ENCODE data around the gene PIGT.

PIGT gene

GRCh38 chr20:45415822-45416637, at the start of gene PIGT:
Gene PIGT, plus strand, starts transcription at chr20:45416141. Its CDS starts 16 bp downstream, at chr20:45416157.
- peak within 1 kb of the TSS; percentile 73 to 82 for H3K4me3 ChIP-seq (ENCODE audit: low read depth in 1 of 2, low read length in 1 of 2)
- peaks cover 14 to 16% of the 10 kb centered on the region in 2 experiments for H3K4me1 ChIP-seq (ENCODE audit: control insufficient read depth in 1 of 2, insufficient read depth in 1 of 2, low read depth in 1 of 2, low read length in 1 of 2)

DNA sequence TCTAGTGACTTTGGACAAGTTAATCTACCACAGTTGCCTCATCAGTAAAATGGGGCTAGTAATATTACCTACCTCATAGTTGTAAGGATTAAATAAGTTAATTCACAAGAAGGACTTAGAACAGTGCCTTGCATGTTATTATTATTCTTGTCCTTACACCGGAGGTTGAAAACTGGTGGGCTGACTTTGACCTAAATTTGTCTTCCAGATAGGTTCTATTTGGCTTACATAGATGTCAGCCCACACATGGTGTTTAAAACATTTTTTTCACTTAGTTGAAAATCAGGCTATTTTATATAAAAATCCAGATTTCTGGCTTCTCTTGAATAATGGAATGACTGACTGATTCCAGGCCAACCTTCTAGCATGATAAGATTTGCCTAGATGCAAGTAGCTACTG, 49.7 kb upstream of the PIGT start:
- Histone ChIP-seq H3K27me3 (no peaks in the 10 kb centered on the region), H3K4me3 (ENCODE audit: low read depth in 1 of 2, low read length in 1 of 2) (no peak overlapping the region), H3K4me1 (ENCODE audit: control insufficient read depth in 1 of 2, insufficient read depth in 1 of 2, low read depth in 1 of 2, low read length in 1 of 2) (peaks cover 44 to 49% of the 10 kb centered on the region in 2 experiments), H3K36me3 (peaks cover 30% of the 10 kb centered on the region), H3K27ac (no peak overlapping the region), H3K9me3 (no peaks in the 10 kb centered on the region)
- no peak for TF ChIP-seq CTCF (IDR thresholded peaks at IDR 0.05)

More at GRCh38 chr20:45415822-45416637, at the start of gene PIGT:
- Histone ChIP-seq H3K36me3 (peaks cover 29% of the 10 kb centered on the region), H3K27ac (peak within 1 kb of the TSS; percentile 81), H3K9me3 (no peaks in the 10 kb centered on the region), H3K27me3 (peaks cover 27% of the 10 kb centered on the region)
- peak; percentile 57 for TF ChIP-seq CTCF (IDR thresholded peaks at IDR 0.05)

DNA sequence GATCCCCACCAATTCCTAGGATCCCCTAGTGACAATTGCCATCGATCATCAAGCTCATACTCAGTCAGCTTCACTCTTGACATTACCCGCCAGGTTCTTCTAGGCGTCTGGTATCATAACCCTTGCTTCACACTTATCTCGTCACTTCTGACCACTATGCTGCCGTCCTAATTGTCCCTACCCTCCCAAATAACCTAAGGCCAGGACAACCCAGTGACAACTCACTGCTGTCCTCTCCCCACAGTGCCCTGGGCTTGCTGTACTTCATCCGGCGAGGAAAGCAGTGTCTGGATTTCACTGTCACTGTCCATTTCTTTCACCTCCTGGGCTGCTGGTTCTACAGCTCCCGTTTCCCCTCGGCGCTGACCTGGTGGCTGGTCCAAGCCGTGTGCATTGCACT, 49.3 kb upstream of the PIGT start:
- Histone ChIP-seq H3K27me3 (no peaks in the 10 kb centered on the region), H3K27ac (peak overlapping the region; percentile 81), H3K4me3 (ENCODE audit: low read depth in 1 of 2, low read length in 1 of 2) (no peak overlapping the region), H3K9me3 (no peaks in the 10 kb centered on the region), H3K36me3 (peaks cover 30% of the 10 kb centered on the region), H3K4me1 (ENCODE audit: control insufficient read depth in 1 of 2, insufficient read depth in 1 of 2, low read depth in 1 of 2, low read length in 1 of 2) (peaks cover 43 to 46% of the 10 kb centered on the region in 2 experiments)
- no peak for TF ChIP-seq CTCF (IDR thresholded peaks at IDR 0.05)

- Histone ChIP-seq H3K4me1 (ENCODE audit: control insufficient read depth in 1 of 2, insufficient read depth in 1 of 2, low read depth in 1 of 2, low read length in 1 of 2) (peaks cover 38 to 41% of the 10 kb centered on the region in 2 experiments), H3K36me3 (peaks cover 30% of the 10 kb centered on the region), H3K4me3 (ENCODE audit: low read depth in 1 of 2, low read length in 1 of 2) (no peak overlapping the region), H3K27ac (peak overlapping the region; percentile 81), H3K27me3 (no peaks in the 10 kb centered on the region), H3K9me3 (no peaks in the 10 kb centered on the region)
- no peak for TF ChIP-seq CTCF (IDR thresholded peaks at IDR 0.05)
These were observed 48.8 kb upstream of the PIGT start for GRCh38 chr20:45367126-45367525.

- no peaks in the 10 kb centered on the region for H3K9me3 ChIP-seq
- H3K4me1 ChIP-seq (ENCODE audit: control insufficient read depth in 1 of 2, insufficient read depth in 1 of 2, low read depth in 1 of 2, low read length in 1 of 2), result peaks cover 41 to 43% of the 10 kb centered on the region in 2 experiments
These were observed 47.5 kb upstream of the PIGT start for GRCh38 chr20:45368221-45368980.

More at GRCh38 chr20:45368221-45368980, 47.5 kb upstream of the PIGT start:
- Histone ChIP-seq H3K27me3 (peaks cover 10% of the 10 kb centered on the region), H3K4me3 (ENCODE audit: low read depth in 1 of 2, low read length in 1 of 2) (peak overlapping the region in 1 of 2 experiments; percentile 22), H3K27ac (peak overlapping the region; percentile 81), H3K36me3 (peaks cover 30% of the 10 kb centered on the region)
- no peak for TF ChIP-seq CTCF (IDR thresholded peaks at IDR 0.05)

Data from neutrophil (primary cell).